ENCODE data around the gene NMRK2. TPM values are rescaled to one million over a fixed set of nuclear protein-coding genes. Genes with fewer than 3 reads are reported as not detected.

Gene NMRK2
- total and polyA plus RNA-seq, 2 donors (not counting 1 experiment from before 2014, with no cell fraction given), result not detected

- peaks cover 48% of the 10 kb centered on the region for H3K4me1 Mint-ChIP-seq
- no peak overlapping the region for H2AFZ ChIP-seq (ENCODE audit: insufficient read depth, low read depth, low read length, poor library complexity, severe bottlenecking)
- peaks cover 82% of the 10 kb centered on the region for H4K20me1 ChIP-seq (ENCODE audit: control insufficient read depth, insufficient read depth, low read length, poor library complexity, severe bottlenecking)
- no peak overlapping the region for H3K27ac Mint-ChIP-seq
- H3K27me3 ChIP-seq (replicated peaks in 1 of 4; ENCODE audit: control extremely low read depth in 1 of 4, control insufficient read depth in 3 of 4, insufficient read depth in 4 of 4, low read length in 3 of 4), result no peaks in the 10 kb centered on the region
- H3K27ac ChIP-seq (ENCODE audit: low read length in 2 of 2), result no peak overlapping the region
- no peak overlapping the region for H3K4me2 ChIP-seq (replicated peaks; ENCODE audit: low read depth, low read length, poor library complexity, severe bottlenecking)
- H3K27me3 Mint-ChIP-seq, result no peaks in the 10 kb centered on the region
- WGBS (ENCODE audit: insufficient coverage), result 93% methylated on average over 36 of the region's 39 CpGs
- H3K79me2 ChIP-seq (ENCODE audit: control insufficient read depth, insufficient read depth, low read length), result peaks cover 43% of the 10 kb centered on the region
- no peak overlapping the region for H3K4me3 Mint-ChIP-seq
- DNase-seq (peak; percentile 36), ATAC-seq (ENCODE audit: low read depth) (no peak)
- intact Hi-C loops (cut with micrococcal nuclease), result no loop called here
- H3K4me3 ChIP-seq (ENCODE audit: control extremely low read depth in 1 of 5, extremely low read depth in 1 of 5, insufficient read depth in 1 of 5, low read depth in 2 of 5, low read length in 4 of 5), result no peak overlapping the region
- H3K9ac ChIP-seq (ENCODE audit: low read length), result no peak overlapping the region
- CTCF ChIA-PET, result interaction anchor here (1.0 kb wide), 1 partner anchor 11 kb away, joined by 4 read pairs; the partner anchor contains the start of gene DAPK3
- peaks cover 22 to 32% of the 10 kb centered on the region in 2 donors for H3K4me1 ChIP-seq (ENCODE audit: control insufficient read depth in 2 of 2, insufficient read depth in 2 of 2, low read length in 2 of 2)
- no peaks in the 10 kb centered on the region for H3K9me3 Mint-ChIP-seq (ENCODE audit: insufficient read depth)
- TF ChIP-seq, protein P1, sequence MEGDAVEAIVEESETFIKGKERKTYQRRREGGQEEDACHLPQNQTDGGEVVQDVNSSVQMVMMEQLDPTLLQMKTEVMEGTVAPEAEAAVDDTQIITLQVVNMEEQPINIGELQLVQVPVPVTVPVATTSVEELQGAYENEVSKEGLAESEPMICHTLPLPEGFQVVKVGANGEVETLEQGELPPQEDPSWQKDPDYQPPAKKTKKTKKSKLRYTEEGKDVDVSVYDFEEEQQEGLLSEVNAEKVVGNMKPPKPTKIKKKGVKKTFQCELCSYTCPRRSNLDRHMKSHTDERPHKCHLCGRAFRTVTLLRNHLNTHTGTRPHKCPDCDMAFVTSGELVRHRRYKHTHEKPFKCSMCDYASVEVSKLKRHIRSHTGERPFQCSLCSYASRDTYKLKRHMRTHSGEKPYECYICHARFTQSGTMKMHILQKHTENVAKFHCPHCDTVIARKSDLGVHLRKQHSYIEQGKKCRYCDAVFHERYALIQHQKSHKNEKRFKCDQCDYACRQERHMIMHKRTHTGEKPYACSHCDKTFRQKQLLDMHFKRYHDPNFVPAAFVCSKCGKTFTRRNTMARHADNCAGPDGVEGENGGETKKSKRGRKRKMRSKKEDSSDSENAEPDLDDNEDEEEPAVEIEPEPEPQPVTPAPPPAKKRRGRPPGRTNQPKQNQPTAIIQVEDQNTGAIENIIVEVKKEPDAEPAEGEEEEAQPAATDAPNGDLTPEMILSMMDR (IDR thresholded peaks at IDR 0.05), result no peak
- TF ChIP-seq EZH2 (IDR thresholded peaks at IDR 0.05; ENCODE audit: borderline replicate concordance, insufficient read depth, low read depth, low read length, poor library complexity, severe bottlenecking), result no peak
- H3K36me3 ChIP-seq (replicated peaks in 1 of 2; ENCODE audit: control extremely low read depth in 1 of 2, control insufficient read depth in 1 of 2, extremely low read depth in 1 of 2, insufficient read depth in 2 of 2, low read length in 1 of 2), result peaks cover 3 to 72% of the 10 kb centered on the region in 2 experiments
- H3K9me3 ChIP-seq (ENCODE audit: control extremely low read depth in 1 of 3, control insufficient read depth in 2 of 3, insufficient read depth in 1 of 3, low read length in 2 of 3), result peaks cover 0 to 4% (median 0%) of the 10 kb centered on the region in 3 donors
- POLR2A ChIA-PET, result interaction anchor here (0.6 to 1.3 kb wide), 2 partner anchors 10 to 176 kb away, joined by 3 to 8 read pairs; no protein-coding TSS in a partner anchor
Measured at GRCh38 chr19:3981736-3982681, 49.1 kb downstream of the NMRK2 start.
